ENCODE measurements around the gene PLA2R1. TPM values are rescaled to one million over a fixed set of nuclear protein-coding genes. Genes with fewer than 3 reads are reported as not detected.
A peak's percentile ranks its signal among the peaks of the same experiment; 100 is the strongest.

Gene PLA2R1
- total and polyA plus RNA-seq, 2 of the 4 experiments (the other 2 are of a cell fraction) = 0.43 to 0.54 TPM

DNA sequence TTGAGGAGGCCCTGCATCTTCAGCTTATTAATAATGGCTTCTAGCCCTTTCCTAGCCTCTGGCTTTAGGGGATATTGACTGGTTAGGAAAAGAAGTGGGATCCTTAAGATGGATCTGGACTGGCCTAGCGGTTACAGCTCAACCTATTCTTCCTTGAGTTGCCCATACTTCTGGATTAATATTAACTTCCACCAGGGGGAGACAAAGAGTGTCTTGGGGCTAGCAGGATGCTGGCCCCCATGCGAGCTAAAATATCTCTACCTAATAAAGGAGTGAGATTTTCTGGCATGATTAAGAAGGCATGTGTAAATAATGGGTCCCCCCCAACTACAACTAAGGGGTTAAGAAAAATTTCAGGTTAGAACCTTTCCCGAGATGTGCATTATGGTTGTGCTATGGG lies 23.2 kb upstream of the PLA2R1 start:
- DNase-seq (no peak), ATAC-seq (ENCODE audit: low read depth) (no peak)
- no TSS peak for BruUV-seq (replicated peaks)
- no peak overlapping the region for H2BK20ac ChIP-seq (ENCODE audit: low read depth, low read length)
- no peak overlapping the region for H3K9ac ChIP-seq (ENCODE audit: low read depth, low read length)
- ChIA-PET POLR2A (ENCODE audit: unreplicated experiment) (no interaction called here), CTCF (no interaction called here)
- no peak overlapping the region for H2BK120ac ChIP-seq (ENCODE audit: low read depth, low read length)
- intact Hi-C loops (cut with micrococcal nuclease) = no loop called here
- peaks cover 37% of the 10 kb centered on the region for H3K9me3 ChIP-seq (ENCODE audit: control insufficient read depth, insufficient read depth, low read length)
- no peak overlapping the region for H4K8ac ChIP-seq (ENCODE audit: low read depth in 2 of 2, low read length in 2 of 2)
- in situ Hi-C loops (cut with MboI; ENCODE audit: low sequenced_read_pairs) = no loop called here
- H3K4me3 ChIP-seq (ENCODE audit: insufficient read depth, low read depth, low read length) = no peak overlapping the region
- peaks cover 4% of the 10 kb centered on the region for H3K27me3 ChIP-seq (ENCODE audit: control insufficient read depth, insufficient read depth, low read length)
- no peak overlapping the region for H3K56ac ChIP-seq (ENCODE audit: extremely low read depth, insufficient read depth, low read length)
- H3K79me1 ChIP-seq (ENCODE audit: low read depth in 1 of 2, low read length in 2 of 2) = no peaks in the 10 kb centered on the region
- TF ChIP-seq MAFK (IDR thresholded peaks at IDR 0.05; ENCODE audit: low read depth, low read length) (no peak), RAD21 (IDR thresholded peaks at IDR 0.05; ENCODE audit: low read length) (no peak), RCOR1 (IDR thresholded peaks at IDR 0.05; ENCODE audit: insufficient replicate concordance, low read length) (no peak), MAZ (IDR thresholded peaks at IDR 0.05; ENCODE audit: borderline replicate concordance, low read depth, low read length) (no peak), BHLHE40 (IDR thresholded peaks at IDR 0.05; ENCODE audit: low read depth, low read length) (no peak)
- TF ChIP-seq, protein P1, sequence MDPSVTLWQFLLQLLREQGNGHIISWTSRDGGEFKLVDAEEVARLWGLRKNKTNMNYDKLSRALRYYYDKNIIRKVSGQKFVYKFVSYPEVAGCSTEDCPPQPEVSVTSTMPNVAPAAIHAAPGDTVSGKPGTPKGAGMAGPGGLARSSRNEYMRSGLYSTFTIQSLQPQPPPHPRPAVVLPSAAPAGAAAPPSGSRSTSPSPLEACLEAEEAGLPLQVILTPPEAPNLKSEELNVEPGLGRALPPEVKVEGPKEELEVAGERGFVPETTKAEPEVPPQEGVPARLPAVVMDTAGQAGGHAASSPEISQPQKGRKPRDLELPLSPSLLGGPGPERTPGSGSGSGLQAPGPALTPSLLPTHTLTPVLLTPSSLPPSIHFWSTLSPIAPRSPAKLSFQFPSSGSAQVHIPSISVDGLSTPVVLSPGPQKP (IDR thresholded peaks at IDR 0.05; ENCODE audit: borderline replicate concordance, low read depth, low read length) = no peak
- TF ChIP-seq, protein P2, sequence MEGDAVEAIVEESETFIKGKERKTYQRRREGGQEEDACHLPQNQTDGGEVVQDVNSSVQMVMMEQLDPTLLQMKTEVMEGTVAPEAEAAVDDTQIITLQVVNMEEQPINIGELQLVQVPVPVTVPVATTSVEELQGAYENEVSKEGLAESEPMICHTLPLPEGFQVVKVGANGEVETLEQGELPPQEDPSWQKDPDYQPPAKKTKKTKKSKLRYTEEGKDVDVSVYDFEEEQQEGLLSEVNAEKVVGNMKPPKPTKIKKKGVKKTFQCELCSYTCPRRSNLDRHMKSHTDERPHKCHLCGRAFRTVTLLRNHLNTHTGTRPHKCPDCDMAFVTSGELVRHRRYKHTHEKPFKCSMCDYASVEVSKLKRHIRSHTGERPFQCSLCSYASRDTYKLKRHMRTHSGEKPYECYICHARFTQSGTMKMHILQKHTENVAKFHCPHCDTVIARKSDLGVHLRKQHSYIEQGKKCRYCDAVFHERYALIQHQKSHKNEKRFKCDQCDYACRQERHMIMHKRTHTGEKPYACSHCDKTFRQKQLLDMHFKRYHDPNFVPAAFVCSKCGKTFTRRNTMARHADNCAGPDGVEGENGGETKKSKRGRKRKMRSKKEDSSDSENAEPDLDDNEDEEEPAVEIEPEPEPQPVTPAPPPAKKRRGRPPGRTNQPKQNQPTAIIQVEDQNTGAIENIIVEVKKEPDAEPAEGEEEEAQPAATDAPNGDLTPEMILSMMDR (conservative IDR thresholded peaks at IDR 0.05; ENCODE audit: low read depth, low read length) = peak; percentile 11; the same call in 1 of the 2 replicates
- no peak overlapping the region for H4K5ac ChIP-seq (ENCODE audit: low read depth, low read length)
- no peak overlapping the region for H3K27ac ChIP-seq (ENCODE audit: insufficient read depth, low read length)
- no peaks in the 10 kb centered on the region for H3K4me1 ChIP-seq (ENCODE audit: control insufficient read depth, insufficient read depth, low read length)
- H2AK5ac ChIP-seq (ENCODE audit: low read depth, low read length) = no peak overlapping the region
- no peaks in the 10 kb centered on the region for H4K20me1 ChIP-seq (ENCODE audit: insufficient read depth, low read length)
- H2AK9ac ChIP-seq (replicated peaks; ENCODE audit: low read depth, low read length, poor library complexity) = no peak overlapping the region
- no peak overlapping the region for H4K91ac ChIP-seq (ENCODE audit: insufficient read depth, low read depth, low read length)
- dilution Hi-C loops (cut with HindIII; ENCODE audit: low sequenced_read_pairs, unreplicated experiment) = no loop called here
- H3K18ac ChIP-seq (ENCODE audit: low read depth, low read length) = no peak overlapping the region
- H3K14ac ChIP-seq (replicated peaks; ENCODE audit: low read depth, low read length) = no peak overlapping the region
- WGBS, 2 experiments (ENCODE audit: extremely low coverage in 2 of 2, insufficient read length in 1 of 2) = no CpG with 5 or more reads among the region's 3 CpGs
- no peak overlapping the region for H2AFZ ChIP-seq (replicated peaks; ENCODE audit: low read length, poor library complexity)
- H3K9me1 ChIP-seq (ENCODE audit: insufficient read depth, low read length) = no peaks in the 10 kb centered on the region
- H3K4ac ChIP-seq (ENCODE audit: low read depth, low read length) = no peak overlapping the region
- no peaks in the 10 kb centered on the region for H3K36me3 ChIP-seq (ENCODE audit: control insufficient read depth, insufficient read depth, low read length)
- no peak overlapping the region for H2BK15ac ChIP-seq (ENCODE audit: low read depth, low read length)
- no peak overlapping the region for H2BK5ac ChIP-seq (ENCODE audit: low read depth, low read length, poor library complexity, severe bottlenecking)
- no peak overlapping the region for H3K23ac ChIP-seq (ENCODE audit: low read depth, low read length)
- no peak overlapping the region for H3K4me2 ChIP-seq (ENCODE audit: low read depth, low read length)
